Breast epithelium (tissue), 4 donors: ENCODE data around the gene PLB1. TPM values are rescaled to one million over a fixed set of nuclear protein-coding genes. Genes with fewer than 3 reads are reported as not detected.

Source experiments
- DNase-seq, 2 donors: peaks; one replicate each; pipeline ENCODE4 v3.0.0-alpha.2; 2019; ENCODE audit warnings: low spot score in 2 of 2
- H3K27ac ChIP-seq, 2 donors: fragments of 200-600 bp; sonication (generic) in 1 of 2; one replicate each; pipeline ENCODE4 v1.5.1; 2016 to 2019; ENCODE audit warnings: mild to moderate bottlenecking in 1 of 2
- H3K27me3 ChIP-seq, 2 donors: fragments of 200-600 bp; sonication (generic) in 1 of 2; one replicate each; pipeline versions ENCODE4 v1.5.1 to v1.6.0; 2017 to 2019; ENCODE audit warnings: control low read depth in 1 of 2, mild to moderate bottlenecking in 1 of 2
- H3K36me3 ChIP-seq: fragments of 200-600 bp; one replicate; pipeline ENCODE4 v1.5.1; 2019
- H3K4me1 ChIP-seq, 2 donors: fragments of 200-600 bp; sonication (generic); one replicate each; pipeline ENCODE4 v1.5.1; 2016 to 2019; ENCODE audit warnings: control low read depth in 1 of 2
- H3K4me3 ChIP-seq, 3 donors: fragments of 200-600 bp; sonication (generic); 1 replicate in 2 of 3; 2 replicates in 1 of 3; pipeline ENCODE4 v1.5.1; 2016 to 2019; ENCODE audit warnings: mild to moderate bottlenecking in 3 of 3, moderate library complexity in 2 of 3
- H3K9me3 ChIP-seq, 2 donors: fragments of 200-600 bp; sonication (generic) in 1 of 2; one replicate each; pipeline ENCODE4 v1.5.1; 2016 to 2019; ENCODE audit warnings: control low read depth in 1 of 2
- POLR2A ChIP-seq: fragments of 450-650 bp; IDR thresholded peaks from one replicate; pipeline ENCODE4 v1.6.1; 2016; ENCODE audit warnings: antibody characterized with exemption, mild to moderate bottlenecking, moderate library complexity
- POLR2AphosphoS5 ChIP-seq, 3 donors: sonication (generic); formaldehyde crosslinking; IDR thresholded peaks; one replicate each; pipeline ENCODE4 v1.6.1; 2017; ENCODE audit warnings: antibody characterized with exemption in 3 of 3
- intact Hi-C: fragments of 100-400 bp; cut with DNase I; formaldehyde crosslinking; loops from one replicate; pipeline ENCODE4 v1.15.1; 2023; ENCODE audit warnings: low total_unique reads
- total RNA-seq, 3 donors: library from RNA; depleted of rRNA; stranded (reverse); fragments of >200 nt; gene quantifications; one replicate each; pipeline ENCODE4 v1.1.0, GENCODE V29; 2016
- TF ChIP-seq, protein P1 (sequence below), 3 donors: fragments of 450-650 bp; IDR thresholded peaks; one replicate each; pipeline ENCODE4 v1.5.1; 2016 to 2017; ENCODE audit warnings: antibody characterized with exemption in 3 of 3, mild to moderate bottlenecking in 3 of 3, moderate library complexity in 3 of 3

The PLB1 gene
- total RNA-seq, 3 donors from 2014 or later = 5.6 to 11.9 (median 8.8) TPM

DNA sequence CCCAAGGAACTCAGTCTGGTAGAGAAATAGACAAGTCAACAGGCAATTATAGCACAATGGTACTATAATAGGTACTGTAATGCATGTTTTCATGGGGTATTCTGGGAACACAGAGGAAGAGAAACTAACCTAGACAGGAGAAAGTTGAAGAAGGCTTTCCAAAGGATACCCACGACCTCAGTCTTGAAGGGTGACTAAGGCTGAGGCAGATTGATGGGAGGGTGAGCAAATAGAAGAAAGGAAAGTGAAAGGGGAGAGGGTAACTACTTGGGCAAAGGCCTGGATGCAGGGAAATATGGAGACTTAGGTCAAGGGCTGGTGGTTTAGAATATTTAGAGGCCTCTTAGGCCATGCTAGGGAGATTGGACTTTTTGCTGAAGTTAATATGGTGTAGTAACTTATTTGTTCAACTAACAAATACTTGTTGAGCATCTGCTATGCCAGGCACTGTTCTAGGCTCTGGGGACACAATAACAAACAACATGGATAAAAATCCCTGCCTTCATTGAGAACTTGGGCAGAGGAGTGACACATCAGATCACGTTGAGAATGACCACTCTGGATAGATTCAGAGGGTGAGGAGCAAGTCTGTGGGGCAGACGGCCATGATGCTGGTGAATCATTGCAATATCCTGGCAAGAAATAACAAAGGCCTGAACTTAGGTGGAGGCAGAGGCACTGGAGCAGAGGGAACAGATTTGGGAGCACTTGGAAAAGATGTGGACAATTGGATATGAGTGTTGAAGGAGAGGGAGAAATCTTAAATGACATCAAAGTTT is 56.4 kb downstream of the PLB1 start:
- Histone ChIP-seq H3K36me3 (no peaks in the 10 kb centered on the region), H3K4me1 (no peaks in the 10 kb centered on the region), H3K27me3 (no peaks in the 10 kb centered on the region), H3K27ac (no peak overlapping the region), H3K9me3 (no peaks in the 10 kb centered on the region), H3K4me3 (no peak overlapping the region)
- TF ChIP-seq, protein P1, sequence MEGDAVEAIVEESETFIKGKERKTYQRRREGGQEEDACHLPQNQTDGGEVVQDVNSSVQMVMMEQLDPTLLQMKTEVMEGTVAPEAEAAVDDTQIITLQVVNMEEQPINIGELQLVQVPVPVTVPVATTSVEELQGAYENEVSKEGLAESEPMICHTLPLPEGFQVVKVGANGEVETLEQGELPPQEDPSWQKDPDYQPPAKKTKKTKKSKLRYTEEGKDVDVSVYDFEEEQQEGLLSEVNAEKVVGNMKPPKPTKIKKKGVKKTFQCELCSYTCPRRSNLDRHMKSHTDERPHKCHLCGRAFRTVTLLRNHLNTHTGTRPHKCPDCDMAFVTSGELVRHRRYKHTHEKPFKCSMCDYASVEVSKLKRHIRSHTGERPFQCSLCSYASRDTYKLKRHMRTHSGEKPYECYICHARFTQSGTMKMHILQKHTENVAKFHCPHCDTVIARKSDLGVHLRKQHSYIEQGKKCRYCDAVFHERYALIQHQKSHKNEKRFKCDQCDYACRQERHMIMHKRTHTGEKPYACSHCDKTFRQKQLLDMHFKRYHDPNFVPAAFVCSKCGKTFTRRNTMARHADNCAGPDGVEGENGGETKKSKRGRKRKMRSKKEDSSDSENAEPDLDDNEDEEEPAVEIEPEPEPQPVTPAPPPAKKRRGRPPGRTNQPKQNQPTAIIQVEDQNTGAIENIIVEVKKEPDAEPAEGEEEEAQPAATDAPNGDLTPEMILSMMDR (IDR thresholded peaks at IDR 0.05) = no peak
- no peak for TF ChIP-seq POLR2AphosphoS5 (IDR thresholded peaks at IDR 0.05)
- no peak for TF ChIP-seq POLR2A
- no peak for DNase-seq
- intact Hi-C loops = no loop called here

DNA sequence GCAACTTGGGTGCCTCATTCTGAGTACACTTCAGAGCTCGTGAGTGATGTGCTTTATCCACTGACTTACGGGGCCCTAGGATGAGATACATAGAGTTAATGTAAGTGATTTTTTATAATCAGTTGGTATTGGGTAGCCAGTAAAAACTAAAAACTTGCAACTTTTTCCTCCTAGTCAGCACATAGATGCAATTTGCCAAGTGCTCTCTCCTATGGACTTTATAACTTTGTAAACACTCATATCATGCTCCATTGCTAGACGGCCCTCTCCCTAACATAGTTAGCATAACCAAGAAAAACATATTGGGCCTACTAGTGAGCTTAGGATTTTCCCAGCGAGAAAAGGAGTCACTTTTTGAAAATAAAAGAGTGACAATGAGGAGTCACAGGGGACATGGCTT is 60.4 kb downstream of the PLB1 start:
- TF ChIP-seq POLR2A (no peak), POLR2AphosphoS5 (IDR thresholded peaks at IDR 0.05) (no peak)
- TF ChIP-seq, protein P1 (IDR thresholded peaks at IDR 0.05) = no peak
- H3K4me3 ChIP-seq = no peak overlapping the region
- H3K9me3 ChIP-seq = no peaks in the 10 kb centered on the region
- H3K27me3 ChIP-seq = no peaks in the 10 kb centered on the region
- H3K4me1 ChIP-seq = no peaks in the 10 kb centered on the region
- H3K36me3 ChIP-seq = no peaks in the 10 kb centered on the region
- intact Hi-C loops = no loop called here
- no peak overlapping the region for H3K27ac ChIP-seq
- no peak for DNase-seq

DNA sequence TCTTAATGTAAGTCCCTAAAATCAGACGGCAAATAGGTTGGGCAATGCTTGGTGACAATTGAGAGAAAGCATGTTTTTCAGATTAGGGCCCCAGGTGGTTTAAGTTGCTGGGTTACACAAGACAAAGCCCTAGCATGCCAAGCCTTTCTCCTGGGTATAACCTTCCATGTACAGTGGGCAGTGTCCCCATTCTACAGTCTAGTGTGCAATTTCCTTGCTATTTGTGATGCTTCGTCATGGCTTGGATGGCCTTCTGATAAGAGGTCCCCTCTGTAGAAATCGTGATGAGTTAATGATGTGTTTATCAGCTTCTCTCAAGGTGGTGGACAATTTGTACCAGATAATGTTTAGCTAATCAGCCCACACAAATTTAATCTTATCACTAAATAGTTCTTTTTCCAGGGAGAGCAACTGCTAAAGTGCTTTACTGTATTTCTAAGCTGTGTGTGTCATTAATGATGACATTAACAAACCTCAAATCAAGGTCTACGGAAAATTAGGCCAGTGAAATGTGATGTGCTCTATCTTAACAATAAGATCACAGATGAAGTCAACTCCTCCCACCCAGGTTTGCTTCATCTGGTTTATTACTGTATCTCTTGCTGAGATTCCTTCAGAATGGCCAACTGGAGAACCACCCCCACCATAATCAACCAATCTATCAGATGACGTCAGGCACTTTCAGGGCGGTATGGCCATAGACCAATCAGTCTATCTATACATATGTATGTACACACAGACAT is 61.7 kb downstream of the PLB1 start:
- H3K27me3 ChIP-seq = no peaks in the 10 kb centered on the region
- no peak overlapping the region for H3K4me3 ChIP-seq
- H3K9me3 ChIP-seq = no peaks in the 10 kb centered on the region
- no peaks in the 10 kb centered on the region for H3K4me1 ChIP-seq
- TF ChIP-seq POLR2AphosphoS5 (IDR thresholded peaks at IDR 0.05) = no peak
- TF ChIP-seq POLR2A = no peak
- TF ChIP-seq, protein P1 (IDR thresholded peaks at IDR 0.05) = no peak
- H3K36me3 ChIP-seq = no peaks in the 10 kb centered on the region
- intact Hi-C loops = no loop called here
- DNase-seq = no peak
- no peak overlapping the region for H3K27ac ChIP-seq

DNA sequence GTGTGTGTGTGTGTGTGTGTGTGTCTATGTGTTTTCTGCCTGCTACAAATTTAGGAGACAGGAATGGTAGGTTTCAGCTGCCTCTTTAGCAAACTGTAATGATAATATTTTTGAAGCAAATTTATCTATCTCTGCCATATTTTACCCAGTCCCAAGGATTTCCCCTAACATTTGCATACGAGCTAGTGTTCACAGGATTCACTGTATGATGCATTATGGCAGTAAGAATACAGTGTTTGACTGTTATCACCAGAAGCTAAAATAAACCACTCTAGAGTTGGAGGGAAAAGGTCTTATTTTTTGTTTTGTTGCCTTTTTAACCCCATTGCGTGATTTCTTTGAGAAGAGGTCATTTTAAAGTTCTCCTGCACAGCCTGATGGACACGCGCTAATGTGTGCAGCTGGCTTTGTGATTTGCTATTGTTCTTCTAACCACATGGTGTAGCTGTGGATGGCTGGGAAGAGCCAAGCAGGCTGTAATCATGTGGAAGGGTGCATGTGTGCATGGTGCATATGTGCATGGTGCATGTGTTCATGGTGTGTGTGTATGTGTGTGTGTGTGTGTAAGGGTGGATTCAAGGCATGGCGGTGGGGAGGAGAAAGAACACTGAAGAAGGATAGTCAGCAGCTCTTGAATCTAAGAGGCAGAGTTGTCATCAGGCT is 62.4 kb downstream of the PLB1 start:
- intact Hi-C loops = no loop called here
- no peak for DNase-seq
- Histone ChIP-seq H3K27me3 (no peaks in the 10 kb centered on the region), H3K4me3 (no peak overlapping the region), H3K9me3 (no peaks in the 10 kb centered on the region), H3K36me3 (no peaks in the 10 kb centered on the region), H3K27ac (no peak overlapping the region), H3K4me1 (no peaks in the 10 kb centered on the region)
- no peak for TF ChIP-seq POLR2AphosphoS5 (IDR thresholded peaks at IDR 0.05)
- TF ChIP-seq, protein P1 (IDR thresholded peaks at IDR 0.05) = no peak
- TF ChIP-seq POLR2A = no peak

DNA sequence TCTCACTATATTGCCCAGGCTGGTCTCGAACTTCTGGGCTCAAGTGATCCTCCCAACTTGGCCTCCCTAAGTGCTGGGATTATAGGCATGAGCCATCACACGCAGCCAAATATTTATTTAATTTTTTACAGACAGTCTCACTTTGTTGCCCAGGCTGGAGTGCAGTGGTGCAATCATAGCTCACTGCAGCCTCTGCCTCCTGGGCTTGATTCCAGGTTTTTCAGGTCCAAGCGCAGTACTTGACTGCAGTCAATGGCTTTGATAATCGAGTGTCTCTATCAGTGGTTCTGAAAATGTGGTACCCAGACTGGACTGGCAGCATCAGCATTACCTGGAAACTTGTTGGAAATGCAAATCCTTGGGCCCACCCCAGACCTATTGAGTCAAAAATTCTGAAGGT is 63.1 kb downstream of the PLB1 start:
- Histone ChIP-seq H3K27me3 (no peaks in the 10 kb centered on the region), H3K27ac (no peak overlapping the region), H3K36me3 (no peaks in the 10 kb centered on the region), H3K9me3 (no peaks in the 10 kb centered on the region), H3K4me1 (no peaks in the 10 kb centered on the region), H3K4me3 (no peak overlapping the region)
- intact Hi-C loops = no loop called here
- no peak for TF ChIP-seq POLR2A
- no peak for TF ChIP-seq POLR2AphosphoS5 (IDR thresholded peaks at IDR 0.05)
- TF ChIP-seq, protein P1 (IDR thresholded peaks at IDR 0.05) = no peak
- no peak for DNase-seq
